HL-60 (cell line): ENCODE data around the gene ACTN1.

Source experiments
- DNase-seq, 2 experiments: peaks; one replicate each; pipeline ENCODE4 v3.0.0-alpha.2; 2010 to 2020; ENCODE audit warnings: low read depth in 1 of 2, low spot score in 1 of 2
- H3K27ac ChIP-seq: fragments of 250-450 bp; sonication (Bioruptor Pico); replicated peaks from 2 replicates; pipeline ENCODE4 v1.5.1; 2020; ENCODE audit warnings: mild to moderate bottlenecking, moderate library complexity
- H3K27me3 ChIP-seq: fragments of 250-450 bp; sonication (Bioruptor Pico); 2 replicates; pipeline ENCODE4 v1.5.1; 2021; ENCODE audit warnings: mild to moderate bottlenecking, moderate library complexity; ENCODE audit not compliant: insufficient read depth, poor library complexity, severe bottlenecking
- H3K4me3 ChIP-seq: replicated peaks from 2 replicates; pipeline ENCODE4 v1.5.1; 2011; ENCODE audit warnings: mild to moderate bottlenecking, control low read depth, low read length; ENCODE audit not compliant: insufficient read depth
- CTCF ChIP-seq: IDR thresholded peaks from one replicate; pipeline ENCODE4 v1.5.1; 2011; ENCODE audit warnings: low read length, control low read depth, inconsistent platforms; ENCODE audit not compliant: insufficient read depth
- GABPA ChIP-seq: IDR thresholded peaks from 2 replicates; pipeline ENCODE4 v1.6.1; 2012; ENCODE audit warnings: low read depth
- POLR2AphosphoS5 ChIP-seq: IDR thresholded peaks from 2 replicates; pipeline ENCODE4 v1.6.1; 2012; ENCODE audit warnings: low read depth
- REST ChIP-seq: IDR thresholded peaks from 2 replicates; pipeline ENCODE4 v1.6.1; 2012; ENCODE audit warnings: low read depth; ENCODE audit not compliant: insufficient replicate concordance
- SPI1 ChIP-seq: IDR thresholded peaks from 2 replicates; pipeline ENCODE4 v1.6.1; 2012; ENCODE audit warnings: low read depth, mild to moderate bottlenecking, borderline replicate concordance

ACTN1 gene

GRCh38 chr14:68931474-68932051 is 47.5 kb downstream of the ACTN1 start:
- Histone ChIP-seq H3K4me3 (no peak overlapping the region), H3K27me3 (no peaks in the 10 kb centered on the region), H3K27ac (no peak overlapping the region)
- no peak for TF ChIP-seq SPI1
- TF ChIP-seq GABPA, result no peak
- TF ChIP-seq REST, result no peak
- TF ChIP-seq CTCF, result no peak
- no peak for DNase-seq

- no peak for DNase-seq
- Histone ChIP-seq H3K27me3 (no peaks in the 10 kb centered on the region), H3K27ac (no peak overlapping the region; the same call in 1 of the 2 replicates), H3K4me3 (no peak overlapping the region)
- TF ChIP-seq GABPA (no peak), CTCF (no peak), SPI1 (no peak), POLR2AphosphoS5 (no peak), REST (no peak)
Measured at GRCh38 chr14:68931063-68931462, 48.0 kb downstream of the ACTN1 start.

GRCh38 chr14:68929623-68930307 is 49.3 kb downstream of the ACTN1 start:
- DNase-seq, result peak in 1 of 2 experiments; percentile 69
- Histone ChIP-seq H3K27me3 (no peaks in the 10 kb centered on the region), H3K27ac (peak overlapping the region; percentile 71), H3K4me3 (no peak overlapping the region)
- TF ChIP-seq GABPA (no peak), REST (no peak), SPI1 (no peak), POLR2AphosphoS5 (no peak), CTCF (no peak)
